GM23338 (cell line): ENCODE measurements around the gene PPARD. TPM values are rescaled to one million over a fixed set of nuclear protein-coding genes. Genes with fewer than 3 reads are reported as not detected.
A peak's percentile ranks its signal among the peaks of the same experiment; 100 is the strongest.

Experiments used
- ATAC-seq: fragments of 200-7000 bp; cut with Tn5 transposase; 3 replicates; pipeline ENCODE4 v1.9.1; 2020
- DNase-seq: peaks from one replicate; pipeline ENCODE4 v3.0.0-alpha.2; 2015; ENCODE audit warnings: low spot score
- H2AFZ ChIP-seq: fragments of 200-600 bp; sonication (generic); 2 replicates; pipeline ENCODE4 v1.8.0; 2016; ENCODE audit warnings: antibody characterized with exemption, mild to moderate bottlenecking, moderate library complexity
- H3F3A ChIP-seq: fragments of 200-600 bp; sonication (generic); replicated peaks from 2 replicates; pipeline ENCODE4 v1.8.0; 2017; ENCODE audit warnings: antibody characterized with exemption, mixed run types, low read depth
- H3K27ac ChIP-seq: fragments of 200-600 bp; sonication (generic); 2 replicates; pipeline ENCODE4 v1.6.1; 2016; ENCODE audit warnings: low read depth
- H3K27me3 ChIP-seq: fragments of 200-600 bp; sonication (generic); 2 replicates; pipeline ENCODE4 v1.8.0; 2016; ENCODE audit warnings: mild to moderate bottlenecking, mixed run types, moderate library complexity; ENCODE audit not compliant: insufficient read depth
- H3K36me3 ChIP-seq: fragments of 200-600 bp; sonication (generic); 2 replicates; pipeline ENCODE4 v1.8.0; 2016; ENCODE audit warnings: mild to moderate bottlenecking; ENCODE audit not compliant: insufficient read depth
- H3K4me1 ChIP-seq: fragments of 200-600 bp; sonication (generic); 2 replicates; pipeline ENCODE4 v1.8.0; 2016; ENCODE audit warnings: mild to moderate bottlenecking, moderate library complexity; ENCODE audit not compliant: insufficient read depth
- H3K4me2 ChIP-seq: fragments of 200-600 bp; sonication (generic); 2 replicates; pipeline ENCODE4 v1.7.1; 2017; ENCODE audit warnings: mixed run types
- H3K4me3 ChIP-seq: fragments of 200-600 bp; sonication (generic); 2 replicates; pipeline ENCODE4 v1.6.1; 2016; ENCODE audit warnings: mixed run types
- H3K79me2 ChIP-seq: fragments of 200-600 bp; sonication (generic); replicated peaks from 2 replicates; pipeline ENCODE4 v1.8.0; 2017; ENCODE audit warnings: mild to moderate bottlenecking; ENCODE audit not compliant: insufficient read depth
- H3K9me2 ChIP-seq: fragments of 200-600 bp; sonication (generic); 2 replicates; pipeline ENCODE4 v1.8.0; 2017; ENCODE audit not compliant: insufficient read depth
- H4K20me1 ChIP-seq: fragments of 200-600 bp; sonication (generic); replicated peaks from 2 replicates; pipeline ENCODE4 v1.8.0; 2017; ENCODE audit warnings: mild to moderate bottlenecking; ENCODE audit not compliant: insufficient read depth
- H3K27ac Mint-ChIP-seq: 2 replicates; pipeline ENCODE4 v1.8.0; 2020; ENCODE audit warnings: inconsistent platforms, mild to moderate bottlenecking, moderate library complexity, mixed read lengths
- H3K27me3 Mint-ChIP-seq: 3 replicates; pipeline ENCODE4 v1.8.0; 2022; ENCODE audit warnings: low read depth, mild to moderate bottlenecking, moderate library complexity, mixed read lengths, inconsistent platforms; ENCODE audit not compliant: insufficient read depth, poor library complexity
- H3K36me3 Mint-ChIP-seq: 3 replicates; pipeline ENCODE4 v1.8.0; 2021; ENCODE audit warnings: low read depth, mild to moderate bottlenecking, inconsistent platforms, moderate library complexity, mixed read lengths
- H3K4me1 Mint-ChIP-seq: 3 replicates; pipeline ENCODE4 v1.8.0; 2020; ENCODE audit warnings: mild to moderate bottlenecking, inconsistent platforms, mixed read lengths
- H3K4me3 Mint-ChIP-seq: 3 replicates; pipeline ENCODE4 v1.8.0; 2021; ENCODE audit warnings: moderate library complexity, mild to moderate bottlenecking, inconsistent platforms, mixed read lengths
- H3K9me3 Mint-ChIP-seq: 3 replicates; pipeline ENCODE4 v1.8.0; 2020; ENCODE audit warnings: moderate library complexity, mild to moderate bottlenecking, inconsistent platforms, mixed read lengths
- CREB1 ChIP-seq: fragments of 250-450 bp; sonication (Bioruptor Pico); IDR thresholded peaks from 2 replicates; pipeline ENCODE4 v1.5.0; 2020; ENCODE audit warnings: low read depth, mild to moderate bottlenecking, moderate library complexity
- CTCF ChIP-seq, 2 experiments: fragments of 200-600 bp in 1 of 2; sonication (generic) in 1 of 2; conservative IDR thresholded peaks; 2 replicates each; pipeline versions ENCODE4 v1.5.1 to v1.6.1; 2016 to 2017; ENCODE audit warnings: antibody characterized with exemption in 2 of 2, low read depth in 2 of 2, mild to moderate bottlenecking in 2 of 2, moderate library complexity in 1 of 2
- ETS1 ChIP-seq: IDR thresholded peaks from 2 replicates; pipeline ENCODE4 v1.6.1; 2016; ENCODE audit warnings: antibody characterized with exemption
- EZH2 ChIP-seq: fragments of 200-600 bp; sonication (generic); IDR thresholded peaks from one replicate; pipeline ENCODE4 v1.8.0; 2017; ENCODE audit warnings: antibody characterized with exemption, mild to moderate bottlenecking, low read depth; ENCODE audit not compliant: unreplicated experiment
- EZH2phosphoT487 ChIP-seq: fragments of 200-600 bp; sonication (generic); IDR thresholded peaks from one replicate; pipeline ENCODE4 v1.8.1; 2018; ENCODE audit warnings: antibody characterized with exemption; ENCODE audit not compliant: unreplicated experiment
- JUNB ChIP-seq: IDR thresholded peaks from one replicate; pipeline ENCODE4 v1.6.1; 2016; ENCODE audit warnings: antibody characterized with exemption; ENCODE audit not compliant: unreplicated experiment
- NANOG ChIP-seq: IDR thresholded peaks from 2 replicates; pipeline ENCODE4 v1.6.1; 2016; ENCODE audit warnings: antibody characterized with exemption, borderline replicate concordance
- POLR2AphosphoS5 ChIP-seq: IDR thresholded peaks from 2 replicates; pipeline ENCODE4 v1.6.1; 2016; ENCODE audit warnings: antibody characterized with exemption, low read depth
- REST ChIP-seq: IDR thresholded peaks from one replicate; pipeline ENCODE4 v1.6.1; 2018; ENCODE audit warnings: antibody characterized with exemption; ENCODE audit not compliant: unreplicated experiment
- STAT1 ChIP-seq: IDR thresholded peaks from one replicate; pipeline ENCODE4 v1.6.1; 2016; ENCODE audit warnings: antibody characterized with exemption; ENCODE audit not compliant: unreplicated experiment
- ZNF114 ChIP-seq: fragments of 250-450 bp; sonication (Bioruptor Pico); IDR thresholded peaks from 2 replicates; pipeline ENCODE4 v1.5.0; 2020; ENCODE audit warnings: mild to moderate bottlenecking, moderate library complexity
- ZNF331 ChIP-seq: fragments of 250-450 bp; sonication (Bioruptor Pico); IDR thresholded peaks from 2 replicates; pipeline ENCODE4 v1.5.0; 2020; ENCODE audit warnings: low read depth, mild to moderate bottlenecking, moderate library complexity
- ZNF462 ChIP-seq: fragments of 250-450 bp; sonication (Bioruptor Pico); IDR thresholded peaks from 2 replicates; pipeline ENCODE4 v1.5.0; 2020; ENCODE audit warnings: mild to moderate bottlenecking, moderate library complexity
- polyA plus RNA-seq: library from polyadenylated mRNA; unstranded; fragments of >200 nt; fragmentation: Nextera tagmentation; extraction: Ambion mirVana; gene quantifications from 2 replicates; pipeline ENCODE4 v1.2.1, GENCODE V29; 2016
- total RNA-seq: library from RNA; depleted of rRNA; stranded (reverse); fragments of >200 nt; shearing (Covaris generic); gene quantifications from 2 replicates; pipeline ENCODE4 v1.2.3, GENCODE V29; 2014

Gene PPARD
- total and polyA plus RNA-seq, 2 experiments from 2014 or later = 5.1 to 9.7 TPM

- Histone ChIP-seq H2AFZ (no peak overlapping the region), H3K4me1 (peaks cover 19% of the 10 kb centered on the region), H4K20me1 (peaks cover 28% of the 10 kb centered on the region), H3K79me2 (peaks cover 14% of the 10 kb centered on the region), H3K9me2 (no peaks in the 10 kb centered on the region), H3F3A (peaks cover 45% of the 10 kb centered on the region), H3K27me3 (no peaks in the 10 kb centered on the region), H3K4me2 (no peak overlapping the region), H3K4me3 (no peak overlapping the region), H3K27ac (no peak overlapping the region), H3K36me3 (peaks cover 27% of the 10 kb centered on the region)
- Mint-ChIP-seq H3K27ac (peak overlapping the region; percentile 72; the same call in 1 of the 2 replicates), H3K4me1 (peaks cover 40% of the 10 kb centered on the region), H3K27me3 (peaks cover 51% of the 10 kb centered on the region), H3K36me3 (peaks cover 69% of the 10 kb centered on the region), H3K9me3 (no peaks in the 10 kb centered on the region; the same call in 1 of the 3 replicates), H3K4me3 (no peak overlapping the region)
- TF ChIP-seq REST (no peak), EZH2phosphoT487 (no peak), EZH2 (no peak), CREB1 (CRISPR knock-in tag) (no peak), JUNB (no peak), CTCF (conservative IDR thresholded peaks at IDR 0.05; ENCODE audit: low read depth in 2 of 2) (no peak), ZNF114 (CRISPR knock-in tag) (no peak), ZNF331 (CRISPR knock-in tag) (no peak), ETS1 (no peak), ZNF462 (CRISPR knock-in tag) (no peak), POLR2AphosphoS5 (no peak), NANOG (no peak), STAT1 (no peak)
- ATAC-seq = no peak
- no peak for DNase-seq
Observed at GRCh38 chr6:35474942-35475570, 132.7 kb downstream of the PPARD start.
